NCI-H2029 treated with DMSO at 0.1 percent for 48 hours (cell line): ENCODE results near the gene SPTBN1.

Experiments
- DNase-seq: peaks from one replicate; lab custom pipeline; 2025; lab: John Stamatoyannopoulos, UW

The SPTBN1 gene

GRCh38 chr2:54591551-54591950, 135.4 kb downstream of the SPTBN1 start:
- no peak for DNase-seq

DNA sequence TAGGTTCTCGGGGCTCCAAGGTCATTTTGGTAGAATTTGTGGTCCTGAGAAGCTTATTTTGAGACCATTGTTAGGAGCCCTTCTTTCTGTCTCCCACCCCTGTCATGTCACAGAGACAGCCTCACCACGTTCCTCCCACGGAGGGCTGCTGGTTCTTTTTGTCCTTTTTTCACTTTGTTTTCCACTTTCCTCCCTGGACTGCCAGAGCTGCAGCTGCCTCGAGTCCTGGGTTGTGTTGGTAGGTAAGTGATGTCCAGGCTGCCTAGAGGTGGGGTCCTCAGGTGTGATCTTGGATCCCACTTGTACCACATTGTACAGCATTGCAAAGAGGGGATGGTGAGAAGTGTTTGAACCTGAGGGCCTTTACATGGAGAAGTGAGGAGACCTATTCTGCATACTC, 137.1 kb downstream of the SPTBN1 start:
- no peak for DNase-seq

DNA sequence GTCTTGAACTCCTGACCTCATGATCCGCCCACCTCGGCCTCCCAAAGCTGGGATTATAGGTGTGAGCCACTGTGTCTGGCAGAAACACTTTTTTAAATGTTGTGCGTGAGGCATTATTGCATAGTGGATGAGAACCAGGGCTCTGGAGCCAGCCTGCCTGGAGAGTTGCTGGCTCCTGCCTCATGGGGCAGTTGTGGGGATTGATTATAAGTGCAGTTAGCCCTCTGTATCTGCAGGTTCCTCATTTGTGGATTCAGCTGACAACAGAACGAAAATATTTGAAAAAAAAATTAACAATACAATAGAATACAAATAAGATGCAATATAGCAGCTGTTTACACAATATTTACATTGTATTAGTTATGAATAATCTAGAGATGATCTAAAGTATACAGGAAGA, 137.9 kb downstream of the SPTBN1 start:
- no peak for DNase-seq

DNA sequence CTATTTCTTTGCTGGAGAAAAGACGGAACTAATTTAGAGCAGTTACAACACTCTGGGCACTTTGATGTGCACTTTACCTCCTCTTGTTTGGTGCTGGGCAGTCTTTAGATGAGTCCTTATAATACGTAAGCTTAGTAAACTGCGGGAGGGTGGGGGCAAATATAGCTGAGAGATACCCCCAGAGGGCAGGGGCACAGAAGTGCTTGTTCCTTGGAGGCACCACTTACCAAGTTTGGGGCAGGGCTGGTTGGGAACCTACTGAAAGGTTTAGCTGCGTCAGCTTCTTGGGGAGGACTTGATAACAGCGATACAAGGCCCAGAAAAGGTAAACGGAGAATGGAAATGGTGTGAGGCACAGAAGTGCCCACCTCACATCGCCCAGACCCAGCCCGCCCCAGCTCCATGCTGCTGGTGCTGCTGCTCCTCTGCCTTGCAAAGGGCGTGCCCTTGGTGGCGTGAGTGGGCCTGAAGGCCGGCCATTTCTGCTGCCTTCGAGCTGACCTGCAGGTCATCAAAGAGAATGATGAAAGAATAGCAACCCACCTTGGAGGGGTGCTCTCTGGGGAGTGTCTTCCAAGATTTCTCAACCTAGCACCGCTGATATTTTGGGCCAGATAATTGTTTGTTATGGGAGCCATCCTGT, 139.2 kb downstream of the SPTBN1 start:
- no peak for DNase-seq

GRCh38 chr2:54595999-54596902, 140.1 kb downstream of the SPTBN1 start:
- no peak for DNase-seq

DNA sequence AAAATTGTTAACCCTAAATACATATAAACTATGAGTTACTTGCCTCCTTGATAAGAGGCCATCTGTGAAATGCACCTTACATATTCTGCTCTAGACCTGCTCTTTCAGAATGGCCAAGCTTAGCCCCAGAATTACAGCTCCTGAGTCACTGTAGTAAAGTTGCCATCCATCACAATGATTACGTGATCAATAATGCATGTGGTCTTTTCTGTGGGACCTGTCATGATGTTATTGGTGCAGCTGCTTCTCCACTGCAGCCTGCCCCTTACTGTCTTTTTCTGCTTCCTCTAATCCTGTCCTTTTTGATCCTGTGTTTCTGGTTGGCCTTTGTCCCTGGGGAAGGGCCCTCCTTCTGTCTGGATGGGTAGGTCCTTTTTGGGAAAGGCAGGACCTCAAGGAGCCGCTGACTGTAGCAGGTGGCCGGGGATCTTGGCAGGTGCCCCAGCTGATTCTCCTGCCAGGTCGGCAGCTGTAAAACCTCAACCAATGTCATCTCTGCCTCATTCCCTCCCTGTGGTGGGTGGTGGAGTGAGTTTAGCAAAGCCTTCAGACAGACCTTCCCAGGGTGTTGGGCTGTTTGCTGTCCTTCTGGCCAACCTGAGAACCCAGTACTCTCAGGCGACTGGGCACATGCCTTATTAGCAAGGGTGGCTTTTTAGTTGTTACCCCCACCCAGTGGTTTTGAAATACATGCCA, 141.2 kb downstream of the SPTBN1 start:
- DNase-seq, result peak; percentile 88

GRCh38 chr2:54598347-54599325, 142.5 kb downstream of the SPTBN1 start:
- DNase-seq, result no peak

- no peak for DNase-seq
Observed at GRCh38 chr2:54599326-54599710, 143.2 kb downstream of the SPTBN1 start.

DNA sequence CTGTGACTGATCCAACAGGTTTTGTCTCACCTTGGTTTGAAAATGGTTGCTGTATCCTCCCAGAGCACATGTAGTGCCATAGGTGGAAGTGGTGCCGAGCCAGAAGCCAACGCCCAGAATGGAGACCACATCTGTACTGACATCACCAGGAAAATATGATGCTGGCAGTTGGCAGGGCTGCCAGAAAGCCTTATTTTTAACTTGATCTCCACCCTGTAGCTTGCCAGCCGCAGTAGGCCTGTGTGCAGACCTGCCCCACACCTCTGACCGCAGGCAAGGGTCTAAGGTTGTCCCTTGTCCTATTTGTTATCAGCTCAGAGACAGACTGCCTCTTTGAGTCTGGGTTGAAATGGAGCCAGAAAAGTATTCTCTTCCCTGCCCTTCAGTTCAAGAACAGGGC, 143.8 kb downstream of the SPTBN1 start:
- peak; percentile 28 for DNase-seq

GRCh38 chr2:54601339-54601738, 145.2 kb downstream of the SPTBN1 start:
- no peak for DNase-seq

DNA sequence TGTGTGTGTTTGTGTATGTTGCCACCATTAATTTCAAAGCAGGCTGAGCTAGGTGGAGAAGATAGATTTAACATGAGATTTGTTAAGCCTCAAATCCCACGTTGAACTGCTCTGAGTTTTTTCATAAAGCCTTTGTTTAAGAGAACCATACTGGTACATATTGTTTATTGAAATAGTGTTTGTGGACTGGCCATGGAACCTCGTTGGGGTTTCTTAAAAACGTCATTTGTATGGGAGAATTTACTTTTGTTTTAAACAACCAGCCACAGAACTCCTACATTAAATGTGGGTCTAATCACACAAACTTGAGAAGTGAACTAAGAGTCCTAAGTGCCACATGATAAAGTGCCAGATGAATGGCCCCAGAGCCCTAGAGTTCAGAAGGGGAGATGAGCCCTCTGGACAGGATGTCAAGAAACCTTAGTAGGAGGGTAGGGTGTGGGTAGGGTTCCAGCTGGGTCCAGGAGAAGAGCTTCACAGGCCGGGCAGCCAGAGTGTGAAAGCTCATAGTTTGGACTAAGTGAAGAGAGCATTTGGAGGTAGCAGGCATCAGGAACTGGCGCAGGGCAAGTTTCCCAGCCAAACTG, 146.7 kb downstream of the SPTBN1 start:
- no peak for DNase-seq

- no peak for DNase-seq
Observed at GRCh38 chr2:54603357-54603756, 147.2 kb downstream of the SPTBN1 start.

DNA sequence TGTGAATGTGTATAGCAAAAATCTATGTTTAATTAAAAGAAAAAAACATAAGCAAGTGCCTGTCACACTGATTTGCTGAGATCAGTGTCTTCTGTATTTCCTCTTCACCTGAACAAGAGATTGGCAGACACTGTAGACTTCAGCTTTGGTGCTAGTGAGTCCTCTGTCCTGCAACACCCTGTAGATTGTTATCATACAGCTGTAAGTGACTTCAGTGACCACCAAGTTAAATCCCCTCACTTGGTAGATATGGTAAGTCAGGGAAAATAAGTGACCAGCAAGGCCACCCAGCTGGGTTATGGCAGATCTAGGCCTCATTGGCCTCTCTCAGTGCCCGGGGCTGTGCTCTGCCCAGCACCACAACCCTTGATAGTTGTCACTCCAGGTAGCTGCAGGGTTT, 147.7 kb downstream of the SPTBN1 start:
- DNase-seq, result no peak

DNA sequence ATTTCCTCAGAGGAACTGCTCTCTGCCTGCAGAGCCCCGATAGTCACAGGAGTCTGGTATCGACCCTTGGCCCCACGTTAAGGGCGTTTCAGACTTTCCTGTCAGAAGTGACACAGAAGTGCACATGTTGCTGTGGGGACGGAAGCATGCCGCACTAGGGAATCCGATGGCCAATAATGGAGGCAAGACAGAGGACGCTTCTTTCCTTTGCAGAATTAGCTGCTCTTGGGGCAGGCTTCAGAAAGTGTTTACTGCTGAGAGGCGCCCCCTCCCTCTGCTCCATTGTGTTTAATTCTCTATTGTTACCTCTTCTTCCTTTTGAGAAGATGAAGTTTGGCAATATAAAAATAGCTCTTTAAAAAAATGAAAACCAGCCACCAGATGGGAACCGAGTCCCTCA, 148.7 kb downstream of the SPTBN1 start:
- no peak for DNase-seq

- DNase-seq, result no peak
Observed at GRCh38 chr2:54605836-54606235, 149.7 kb downstream of the SPTBN1 start.

DNA sequence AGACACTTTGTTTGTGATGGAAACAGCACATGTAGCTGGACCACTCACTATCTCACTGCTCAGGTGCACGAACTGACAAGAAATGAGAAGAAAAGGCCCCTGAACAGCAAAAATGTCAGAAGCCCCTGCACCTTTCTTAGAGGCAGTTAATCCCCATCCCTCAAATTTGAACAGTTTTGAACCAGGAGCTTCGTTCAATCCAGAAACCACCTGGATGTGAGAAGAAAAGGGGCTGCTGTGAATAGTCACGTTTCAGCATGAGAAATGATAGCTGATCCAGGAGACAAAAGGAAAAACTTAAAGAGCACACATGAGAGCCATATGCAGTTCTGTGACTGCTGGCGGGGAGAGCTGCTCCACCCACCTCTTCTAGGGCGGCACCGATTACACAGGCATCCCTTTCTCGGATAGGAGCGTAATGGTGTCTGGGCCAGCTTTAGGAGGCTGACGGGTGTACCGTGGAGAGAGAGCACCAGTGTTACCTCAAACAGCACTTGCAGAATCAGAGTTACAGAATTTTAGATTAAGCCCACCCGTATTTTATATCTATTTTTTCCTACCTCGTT, 150.3 kb downstream of the SPTBN1 start:
- DNase-seq, result no peak

GRCh38 chr2:54608224-54608623, 152.1 kb downstream of the SPTBN1 start:
- no peak for DNase-seq

GRCh38 chr2:54609241-54609640, 153.1 kb downstream of the SPTBN1 start:
- no peak for DNase-seq

DNA sequence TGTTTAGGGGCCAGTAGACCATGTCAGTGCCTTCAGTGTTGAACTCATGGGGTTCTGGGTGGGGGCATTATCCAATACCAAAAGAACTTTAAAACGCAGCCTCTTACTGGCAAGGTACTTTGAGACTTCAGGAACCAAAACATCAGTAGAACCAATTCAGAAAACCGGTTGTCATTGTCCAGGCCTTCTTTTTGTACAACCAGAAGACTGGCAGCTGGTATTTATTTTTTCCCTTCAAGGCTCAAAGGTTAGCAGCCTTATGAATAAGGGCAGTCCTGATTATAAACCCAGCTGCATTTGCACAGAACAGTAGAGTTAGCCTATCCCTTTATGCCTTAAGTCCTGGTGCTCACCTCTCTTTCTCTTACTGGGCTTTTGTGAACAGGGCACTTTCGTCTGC, 153.5 kb downstream of the SPTBN1 start:
- DNase-seq, result no peak

DNA sequence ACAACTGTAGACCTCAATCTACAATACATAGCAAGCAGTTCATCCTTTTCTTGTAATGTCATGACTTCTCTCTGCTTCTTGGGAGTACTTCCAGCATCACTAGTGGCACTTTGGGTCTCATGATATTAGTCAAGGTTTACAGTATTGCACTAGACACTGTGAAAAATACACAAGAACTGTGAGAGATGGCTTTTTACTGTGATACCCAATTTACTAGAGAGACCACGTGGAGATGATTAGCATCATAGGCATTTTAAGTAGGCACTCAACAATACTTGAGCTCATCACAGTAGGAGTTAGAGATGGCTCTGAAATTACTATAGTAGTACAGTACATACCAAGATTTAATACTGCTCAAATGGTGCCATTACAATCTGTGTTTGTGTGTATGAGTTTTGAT, 154.6 kb downstream of the SPTBN1 start:
- no peak for DNase-seq
